ENCODE measurements around the gene TRDN. TPM values are rescaled to one million over a fixed set of nuclear protein-coding genes. Genes with fewer than 3 reads are reported as not detected.
"Not testable (repeated sequence)": the region's sequence is repeated elsewhere in the genome, so short reads cannot be mapped to it uniquely, and the experiment has no call there.

TRDN gene
- total RNA-seq, 1 experiment from 2014 or later, result 10.4 TPM

DNA sequence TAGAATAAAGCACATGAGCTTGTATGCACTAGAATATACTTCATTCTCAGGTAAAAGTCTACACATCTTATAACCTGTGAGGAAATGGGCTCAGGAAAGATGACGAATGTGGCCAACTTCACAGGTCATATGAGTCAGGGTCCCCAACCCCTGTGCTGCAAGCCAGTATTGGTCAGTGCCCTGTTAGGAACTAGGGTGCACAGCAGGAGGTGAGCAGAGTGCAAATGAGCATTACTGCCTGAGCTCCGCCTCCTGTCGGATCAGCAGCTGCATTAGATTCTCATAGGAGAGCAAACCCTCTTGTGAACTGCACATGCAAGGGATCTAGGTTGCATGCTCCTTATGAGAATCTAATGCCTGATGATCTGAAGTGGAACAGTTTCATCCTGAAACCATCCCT is 182.3 kb downstream of the TRDN start:
- no peak overlapping the region for H3K27ac ChIP-seq (ENCODE audit: insufficient read length, low read depth, low read length)
- no peak for DNase-seq
- H3K23ac ChIP-seq (ENCODE audit: insufficient read length, low read depth, low read length), result no peak overlapping the region
- no peak overlapping the region for H2BK120ac ChIP-seq (ENCODE audit: low read depth, low read length, poor library complexity, severe bottlenecking)
- H3K27me3 ChIP-seq (ENCODE audit: insufficient read depth, low read length), result no peaks in the 10 kb centered on the region
- H3K14ac ChIP-seq (ENCODE audit: insufficient read depth, low read length), result no peak overlapping the region
- no peak overlapping the region for H2BK5ac ChIP-seq (ENCODE audit: insufficient read length, low read length)
- H4K91ac ChIP-seq (ENCODE audit: insufficient read length, low read depth, low read length), result no peak overlapping the region
- TF ChIP-seq, protein P1, sequence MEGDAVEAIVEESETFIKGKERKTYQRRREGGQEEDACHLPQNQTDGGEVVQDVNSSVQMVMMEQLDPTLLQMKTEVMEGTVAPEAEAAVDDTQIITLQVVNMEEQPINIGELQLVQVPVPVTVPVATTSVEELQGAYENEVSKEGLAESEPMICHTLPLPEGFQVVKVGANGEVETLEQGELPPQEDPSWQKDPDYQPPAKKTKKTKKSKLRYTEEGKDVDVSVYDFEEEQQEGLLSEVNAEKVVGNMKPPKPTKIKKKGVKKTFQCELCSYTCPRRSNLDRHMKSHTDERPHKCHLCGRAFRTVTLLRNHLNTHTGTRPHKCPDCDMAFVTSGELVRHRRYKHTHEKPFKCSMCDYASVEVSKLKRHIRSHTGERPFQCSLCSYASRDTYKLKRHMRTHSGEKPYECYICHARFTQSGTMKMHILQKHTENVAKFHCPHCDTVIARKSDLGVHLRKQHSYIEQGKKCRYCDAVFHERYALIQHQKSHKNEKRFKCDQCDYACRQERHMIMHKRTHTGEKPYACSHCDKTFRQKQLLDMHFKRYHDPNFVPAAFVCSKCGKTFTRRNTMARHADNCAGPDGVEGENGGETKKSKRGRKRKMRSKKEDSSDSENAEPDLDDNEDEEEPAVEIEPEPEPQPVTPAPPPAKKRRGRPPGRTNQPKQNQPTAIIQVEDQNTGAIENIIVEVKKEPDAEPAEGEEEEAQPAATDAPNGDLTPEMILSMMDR (conservative IDR thresholded peaks at IDR 0.05), result no peak
- H4K8ac ChIP-seq (replicated peaks; ENCODE audit: insufficient read length, low read depth, low read length), result no peak overlapping the region
- peaks cover 8 to 23% (median 11%) of the 10 kb centered on the region in 3 experiments for H3K36me3 Mint-ChIP-seq (ENCODE audit: insufficient read depth in 1 of 3, low read depth in 3 of 3)
- no peak overlapping the region for H3K56ac ChIP-seq (ENCODE audit: insufficient read length, low read depth, low read length)
- no peak overlapping the region for H3K4me2 ChIP-seq (ENCODE audit: insufficient read depth, insufficient read length, low read length)
- no peak overlapping the region for H3K27ac Mint-ChIP-seq
- H3K79me2 ChIP-seq (ENCODE audit: insufficient read depth, low read length), result no peaks in the 10 kb centered on the region
- H3K23me2 ChIP-seq (ENCODE audit: insufficient read length, low read depth, low read length, poor library complexity, severe bottlenecking), result no peaks in the 10 kb centered on the region
- no peak overlapping the region for H2BK12ac ChIP-seq (ENCODE audit: insufficient read length, low read depth, low read length)
- no CpG with 5 or more reads among the region's 3 CpGs for WGBS (ENCODE audit: extremely low coverage, insufficient read length, low lambda C conversion rate)
- H3K9me3 Mint-ChIP-seq, result peaks cover 20 to 35% of the 10 kb centered on the region in 2 experiments
- no peak overlapping the region for H2AK5ac ChIP-seq (ENCODE audit: insufficient read length, low read length)
- H2BK20ac ChIP-seq (ENCODE audit: low read depth, low read length, poor library complexity, severe bottlenecking), result no peak overlapping the region
- no peak overlapping the region for H2AFZ ChIP-seq (ENCODE audit: low read length)
- H3K18ac ChIP-seq (ENCODE audit: insufficient read length, low read depth, low read length), result no peak overlapping the region
- H3K27me3 Mint-ChIP-seq (ENCODE audit: low read depth), result no peaks in the 10 kb centered on the region; the same call in 1 of the 2 replicates
- H3K79me1 ChIP-seq (ENCODE audit: insufficient read depth, low read depth, low read length, poor library complexity, severe bottlenecking), result no peaks in the 10 kb centered on the region
- no peaks in the 10 kb centered on the region for H4K20me1 ChIP-seq (ENCODE audit: control insufficient read depth, insufficient read depth, insufficient read length)
- no peaks in the 10 kb centered on the region for H3K4me1 ChIP-seq (ENCODE audit: insufficient read depth, low read length)
- H3K9me3 ChIP-seq (ENCODE audit: control insufficient read depth, low read depth, low read length), result no peaks in the 10 kb centered on the region
- H3K4ac ChIP-seq (ENCODE audit: low read depth, low read length), result no peak overlapping the region
- H4K5ac ChIP-seq (ENCODE audit: insufficient read length, low read depth, low read length), result no peak overlapping the region
- H2BK15ac ChIP-seq (ENCODE audit: low read depth, low read length), result no peak overlapping the region
- no peak overlapping the region for H3K9ac ChIP-seq (ENCODE audit: extremely low read depth, insufficient read length, low read length)
- H3K4me3 Mint-ChIP-seq, result no peak overlapping the region
- H3T11ph ChIP-seq (ENCODE audit: low read length), result no peak overlapping the region
- H3K4me1 Mint-ChIP-seq, result no peaks in the 10 kb centered on the region

GRCh38 chr6:123453071-123453470 is 183.7 kb downstream of the TRDN start:
- H2BK20ac ChIP-seq (ENCODE audit: low read depth, low read length, poor library complexity, severe bottlenecking); H3K27me3 ChIP-seq (ENCODE audit: insufficient read depth, low read length); H3K27ac Mint-ChIP-seq; H2BK15ac ChIP-seq (ENCODE audit: low read depth, low read length); H2AK5ac ChIP-seq (ENCODE audit: insufficient read length, low read length); H2BK12ac ChIP-seq (ENCODE audit: insufficient read length, low read depth, low read length); H3K9ac ChIP-seq (ENCODE audit: extremely low read depth, insufficient read length, low read length); H3K4me1 ChIP-seq (ENCODE audit: insufficient read depth, low read length); H3T11ph ChIP-seq (ENCODE audit: low read length); H2AFZ ChIP-seq (ENCODE audit: low read length); H3K23ac ChIP-seq (ENCODE audit: insufficient read length, low read depth, low read length); H3K79me2 ChIP-seq (ENCODE audit: insufficient read depth, low read length); H3K18ac ChIP-seq (ENCODE audit: insufficient read length, low read depth, low read length); H3K14ac ChIP-seq (ENCODE audit: insufficient read depth, low read length); H2BK120ac ChIP-seq (ENCODE audit: low read depth, low read length, poor library complexity, severe bottlenecking); H4K8ac ChIP-seq (replicated peaks; ENCODE audit: insufficient read length, low read depth, low read length); H4K20me1 ChIP-seq (ENCODE audit: control insufficient read depth, insufficient read depth, insufficient read length); H3K4me3 Mint-ChIP-seq; H3K27ac ChIP-seq (ENCODE audit: insufficient read length, low read depth, low read length); H3K27me3 Mint-ChIP-seq (ENCODE audit: low read depth); H4K91ac ChIP-seq (ENCODE audit: insufficient read length, low read depth, low read length); H3K4me2 ChIP-seq (ENCODE audit: insufficient read depth, insufficient read length, low read length); H3K4me1 Mint-ChIP-seq; H4K5ac ChIP-seq (ENCODE audit: insufficient read length, low read depth, low read length); H2BK5ac ChIP-seq (ENCODE audit: insufficient read length, low read length); H3K79me1 ChIP-seq (ENCODE audit: insufficient read depth, low read depth, low read length, poor library complexity, severe bottlenecking); DNase-seq; H3K9me3 ChIP-seq (ENCODE audit: control insufficient read depth, low read depth, low read length); H3K56ac ChIP-seq (ENCODE audit: insufficient read length, low read depth, low read length); H3K23me2 ChIP-seq (ENCODE audit: insufficient read length, low read depth, low read length, poor library complexity, severe bottlenecking); H3K4ac ChIP-seq (ENCODE audit: low read depth, low read length): not testable (repeated sequence)
- peaks cover 8 to 30% (median 11%) of the 10 kb centered on the region in 3 experiments for H3K36me3 Mint-ChIP-seq (ENCODE audit: insufficient read depth in 1 of 3, low read depth in 3 of 3)
- peaks cover 24 to 37% of the 10 kb centered on the region in 2 experiments for H3K9me3 Mint-ChIP-seq
